ENCODE data around the gene TRIP4. TPM values are rescaled to one million over a fixed set of nuclear protein-coding genes. Genes with fewer than 3 reads are reported as not detected.
"Not testable (repeated sequence)": the region's sequence is repeated elsewhere in the genome, so short reads cannot be mapped to it uniquely, and the experiment has no call there.

Gene TRIP4
- total RNA-seq, 1 donor: 9.4 TPM

GRCh38 chr15:64480891-64481290 is 93.3 kb downstream of the TRIP4 start:
- Histone ChIP-seq H3K4me1 (ENCODE audit: insufficient read depth, low read length) (peaks cover 6% of the 10 kb centered on the region), H3K4me3 (ENCODE audit: low read length) (no peak overlapping the region), H3K27me3 (ENCODE audit: insufficient read depth, low read length) (no peaks in the 10 kb centered on the region), H3K9me3 (ENCODE audit: low read depth, low read length) (no peaks in the 10 kb centered on the region)

GRCh38 chr15:64483749-64484148 is 96.1 kb downstream of the TRIP4 start:
- Histone ChIP-seq H3K9me3 (ENCODE audit: low read depth, low read length) (no peaks in the 10 kb centered on the region), H3K27me3 (ENCODE audit: insufficient read depth, low read length) (no peaks in the 10 kb centered on the region), H3K4me3 (ENCODE audit: low read length) (no peak overlapping the region), H3K4me1 (ENCODE audit: insufficient read depth, low read length) (no peaks in the 10 kb centered on the region)

- Histone ChIP-seq H3K9me3 (ENCODE audit: low read depth, low read length) (no peaks in the 10 kb centered on the region), H3K4me1 (ENCODE audit: insufficient read depth, low read length) (no peaks in the 10 kb centered on the region), H3K27me3 (ENCODE audit: insufficient read depth, low read length) (no peaks in the 10 kb centered on the region), H3K4me3 (ENCODE audit: low read length) (no peak overlapping the region)
These were observed 98.2 kb downstream of the TRIP4 start for GRCh38 chr15:64485796-64486195.

- Histone ChIP-seq H3K4me1 (ENCODE audit: insufficient read depth, low read length) (no peaks in the 10 kb centered on the region), H3K27me3 (ENCODE audit: insufficient read depth, low read length) (no peaks in the 10 kb centered on the region), H3K9me3 (ENCODE audit: low read depth, low read length) (no peaks in the 10 kb centered on the region), H3K4me3 (ENCODE audit: low read length) (no peak overlapping the region)
These were observed 103.1 kb downstream of the TRIP4 start for GRCh38 chr15:64490598-64491259.

GRCh38 chr15:64493641-64494040 is 106.0 kb downstream of the TRIP4 start:
- H3K27me3 ChIP-seq (ENCODE audit: insufficient read depth, low read length): no peaks in the 10 kb centered on the region
- H3K4me3 ChIP-seq (ENCODE audit: low read length): no peak overlapping the region
- no peaks in the 10 kb centered on the region for H3K4me1 ChIP-seq (ENCODE audit: insufficient read depth, low read length)
- H3K9me3 ChIP-seq (ENCODE audit: low read depth, low read length): no peaks in the 10 kb centered on the region

GRCh38 chr15:64495968-64496367 is 108.3 kb downstream of the TRIP4 start:
- not testable (repeated sequence) for H3K4me3 ChIP-seq (ENCODE audit: low read length); H3K27me3 ChIP-seq (ENCODE audit: insufficient read depth, low read length); H3K4me1 ChIP-seq (ENCODE audit: insufficient read depth, low read length); H3K9me3 ChIP-seq (ENCODE audit: low read depth, low read length)

- Histone ChIP-seq H3K27me3 (ENCODE audit: insufficient read depth, low read length) (no peaks in the 10 kb centered on the region), H3K9me3 (ENCODE audit: low read depth, low read length) (no peaks in the 10 kb centered on the region), H3K4me1 (ENCODE audit: insufficient read depth, low read length) (peaks cover 42% of the 10 kb centered on the region), H3K4me3 (ENCODE audit: low read length) (no peak overlapping the region)
These were observed 113.2 kb downstream of the TRIP4 start for GRCh38 chr15:64500695-64501395.

- Histone ChIP-seq H3K4me1 (ENCODE audit: insufficient read depth, low read length) (peaks cover 42% of the 10 kb centered on the region), H3K27me3 (ENCODE audit: insufficient read depth, low read length) (no peaks in the 10 kb centered on the region), H3K9me3 (ENCODE audit: low read depth, low read length) (no peaks in the 10 kb centered on the region), H3K4me3 (ENCODE audit: low read length) (no peak overlapping the region)
These were observed 113.7 kb downstream of the TRIP4 start for GRCh38 chr15:64501396-64501715.

GRCh38 chr15:64502151-64502550 is 114.5 kb downstream of the TRIP4 start:
- Histone ChIP-seq H3K4me3 (ENCODE audit: low read length) (no peak overlapping the region), H3K27me3 (ENCODE audit: insufficient read depth, low read length) (no peaks in the 10 kb centered on the region), H3K4me1 (ENCODE audit: insufficient read depth, low read length) (peaks cover 47% of the 10 kb centered on the region), H3K9me3 (ENCODE audit: low read depth, low read length) (no peaks in the 10 kb centered on the region)

GRCh38 chr15:64502551-64502950 is 114.9 kb downstream of the TRIP4 start:
- Histone ChIP-seq H3K4me3 (ENCODE audit: low read length) (no peak overlapping the region), H3K27me3 (ENCODE audit: insufficient read depth, low read length) (no peaks in the 10 kb centered on the region), H3K4me1 (ENCODE audit: insufficient read depth, low read length) (peaks cover 51% of the 10 kb centered on the region), H3K9me3 (ENCODE audit: low read depth, low read length) (no peaks in the 10 kb centered on the region)

- H3K27me3 ChIP-seq (ENCODE audit: insufficient read depth, low read length): no peaks in the 10 kb centered on the region
- peaks cover 56% of the 10 kb centered on the region for H3K4me1 ChIP-seq (ENCODE audit: insufficient read depth, low read length)
- no peak overlapping the region for H3K4me3 ChIP-seq (ENCODE audit: low read length)
- H3K9me3 ChIP-seq (ENCODE audit: low read depth, low read length): no peaks in the 10 kb centered on the region
These were observed 115.6 kb downstream of the TRIP4 start for GRCh38 chr15:64503197-64503596.

- no peaks in the 10 kb centered on the region for H3K9me3 ChIP-seq (ENCODE audit: low read depth, low read length)
- H3K4me3 ChIP-seq (ENCODE audit: low read length): no peak overlapping the region
- H3K27me3 ChIP-seq (ENCODE audit: insufficient read depth, low read length): no peaks in the 10 kb centered on the region
- H3K4me1 ChIP-seq (ENCODE audit: insufficient read depth, low read length): peaks cover 56% of the 10 kb centered on the region
These were observed 116.0 kb downstream of the TRIP4 start for GRCh38 chr15:64503640-64504039.

Other genes starting within 250 kb of the TRIP4 start
- gene SNX22, start 236.1 kb upstream of the TRIP4 start, total RNA-seq: 4.5 TPM
- 219 TPM for gene PPIB, start 224.8 kb upstream of the TRIP4 start, total RNA-seq
- 16.1 TPM for gene CSNK1G1, start 31.7 kb upstream of the TRIP4 start, total RNA-seq
- gene PCLAF, start 6.4 kb upstream of the TRIP4 start, total RNA-seq: 1.4 TPM
- 34.3 TPM for gene ZNF609, start 72.7 kb downstream of the TRIP4 start, total RNA-seq